Measurements from ENCODE around the gene TTC39C. TPM values are rescaled to one million over a fixed set of nuclear protein-coding genes. Genes with fewer than 3 reads are reported as not detected.

Gene TTC39C
- total and polyA plus RNA-seq, 4 donors, result 12.2 to 31.7 (median 18.3) TPM

GRCh38 chr18:23992089-23992940 lies 22.2 kb upstream of the TTC39C start:
- Histone ChIP-seq H3K9me3 (ENCODE audit: control insufficient read depth, insufficient read depth, low read length) (no peaks in the 10 kb centered on the region), H3K4me1 (ENCODE audit: control insufficient read depth, insufficient read depth, low read length) (peaks cover 14% of the 10 kb centered on the region), H3K27ac (ENCODE audit: low read depth, low read length) (no peak overlapping the region), H3K4me3 (ENCODE audit: low read depth, low read length) (no peak overlapping the region), H3K27me3 (ENCODE audit: control insufficient read depth, insufficient read depth, low read length) (no peaks in the 10 kb centered on the region), H3K36me3 (ENCODE audit: control insufficient read depth, insufficient read depth, low read length) (no peaks in the 10 kb centered on the region)
- 29% methylated on average over 3 of the region's 7 CpGs for WGBS (ENCODE audit: insufficient coverage)
- DNase-seq (ENCODE audit: low read depth in 4 of 6, low spot score in 6 of 6), result peak in 2 of 6 donors; percentile 71 to 77

GRCh38 chr18:23992941-23993280 lies 21.6 kb upstream of the TTC39C start:
- WGBS (ENCODE audit: insufficient coverage), result no CpG with 5 or more reads among the region's 2 CpGs
- DNase-seq (ENCODE audit: low read depth in 4 of 6, low spot score in 6 of 6), result peak in 1 of 6 donors; percentile 45
- Histone ChIP-seq H3K4me3 (ENCODE audit: low read depth, low read length) (no peak overlapping the region), H3K36me3 (ENCODE audit: control insufficient read depth, insufficient read depth, low read length) (no peaks in the 10 kb centered on the region), H3K27me3 (ENCODE audit: control insufficient read depth, insufficient read depth, low read length) (no peaks in the 10 kb centered on the region), H3K9me3 (ENCODE audit: control insufficient read depth, insufficient read depth, low read length) (no peaks in the 10 kb centered on the region), H3K27ac (ENCODE audit: low read depth, low read length) (no peak overlapping the region), H3K4me1 (ENCODE audit: control insufficient read depth, insufficient read depth, low read length) (peaks cover 14% of the 10 kb centered on the region)

- Histone ChIP-seq H3K4me3 (ENCODE audit: low read depth, low read length) (no peak overlapping the region), H3K27me3 (ENCODE audit: control insufficient read depth, insufficient read depth, low read length) (no peaks in the 10 kb centered on the region), H3K4me1 (ENCODE audit: control insufficient read depth, insufficient read depth, low read length) (peaks cover 14% of the 10 kb centered on the region), H3K9me3 (ENCODE audit: control insufficient read depth, insufficient read depth, low read length) (no peaks in the 10 kb centered on the region), H3K36me3 (ENCODE audit: control insufficient read depth, insufficient read depth, low read length) (no peaks in the 10 kb centered on the region), H3K27ac (ENCODE audit: low read depth, low read length) (no peak overlapping the region)
- WGBS (ENCODE audit: insufficient coverage), result 9% methylated on average over 5 of the region's 9 CpGs
- DNase-seq (ENCODE audit: low read depth in 4 of 6, low spot score in 6 of 6), result peak in 3 of 6 donors; percentile 62 to 97 (median 74)
Observed at GRCh38 chr18:23994361-23994902, 20.1 kb upstream of the TTC39C start.

- no peak overlapping the region for H3K4me3 ChIP-seq (ENCODE audit: low read depth, low read length)
- 94% methylated on average over 6 of the region's 13 CpGs for WGBS (ENCODE audit: insufficient coverage)
- no peak overlapping the region for H3K27ac ChIP-seq (ENCODE audit: low read depth, low read length)
- H3K27me3 ChIP-seq (ENCODE audit: control insufficient read depth, insufficient read depth, low read length), result no peaks in the 10 kb centered on the region
- H3K4me1 ChIP-seq (ENCODE audit: control insufficient read depth, insufficient read depth, low read length), result peaks cover 14% of the 10 kb centered on the region
- no peaks in the 10 kb centered on the region for H3K9me3 ChIP-seq (ENCODE audit: control insufficient read depth, insufficient read depth, low read length)
- no peaks in the 10 kb centered on the region for H3K36me3 ChIP-seq (ENCODE audit: control insufficient read depth, insufficient read depth, low read length)
- DNase-seq (ENCODE audit: low read depth in 4 of 6, low spot score in 6 of 6), result no peak
Observed at GRCh38 chr18:23995180-23995579, 19.4 kb upstream of the TTC39C start.

GRCh38 chr18:23998018-23998417 lies 16.5 kb upstream of the TTC39C start:
- DNase-seq (ENCODE audit: low read depth in 4 of 6, low spot score in 6 of 6), result no peak
- 90% methylated on average over 2 of the region's 2 CpGs for WGBS (ENCODE audit: insufficient coverage)

GRCh38 chr18:23998820-23999219 lies 15.7 kb upstream of the TTC39C start:
- H3K27me3 ChIP-seq (ENCODE audit: control insufficient read depth, insufficient read depth, low read length), result no peaks in the 10 kb centered on the region
- no peak overlapping the region for H3K27ac ChIP-seq (ENCODE audit: low read depth, low read length)

More at GRCh38 chr18:23998018-23998417, 16.5 kb upstream of the TTC39C start:
- Histone ChIP-seq H3K27me3 (ENCODE audit: control insufficient read depth, insufficient read depth, low read length) (no peaks in the 10 kb centered on the region), H3K27ac (ENCODE audit: low read depth, low read length) (no peak overlapping the region), H3K36me3 (ENCODE audit: control insufficient read depth, insufficient read depth, low read length) (no peaks in the 10 kb centered on the region), H3K9me3 (ENCODE audit: control insufficient read depth, insufficient read depth, low read length) (no peaks in the 10 kb centered on the region), H3K4me1 (ENCODE audit: control insufficient read depth, insufficient read depth, low read length) (peaks cover 7% of the 10 kb centered on the region), H3K4me3 (ENCODE audit: low read depth, low read length) (no peak overlapping the region)

GRCh38 chr18:24000613-24001490 lies 13.7 kb upstream of the TTC39C start:
- Histone ChIP-seq H3K4me1 (ENCODE audit: control insufficient read depth, insufficient read depth, low read length) (no peaks in the 10 kb centered on the region), H3K27ac (ENCODE audit: low read depth, low read length) (no peak overlapping the region), H3K4me3 (ENCODE audit: low read depth, low read length) (no peak overlapping the region), H3K36me3 (ENCODE audit: control insufficient read depth, insufficient read depth, low read length) (no peaks in the 10 kb centered on the region), H3K9me3 (ENCODE audit: control insufficient read depth, insufficient read depth, low read length) (no peaks in the 10 kb centered on the region), H3K27me3 (ENCODE audit: control insufficient read depth, insufficient read depth, low read length) (no peaks in the 10 kb centered on the region)
- 80% methylated on average over 7 of the region's 8 CpGs for WGBS (ENCODE audit: insufficient coverage)
- no peak for DNase-seq (ENCODE audit: low read depth in 4 of 6, low spot score in 6 of 6)

More at GRCh38 chr18:23998820-23999219, 15.7 kb upstream of the TTC39C start:
- H3K4me3 ChIP-seq (ENCODE audit: low read depth, low read length), result no peak overlapping the region
- WGBS (ENCODE audit: insufficient coverage), result 0% methylated on average over 1 of the region's 4 CpGs
- no peaks in the 10 kb centered on the region for H3K36me3 ChIP-seq (ENCODE audit: control insufficient read depth, insufficient read depth, low read length)
- no peaks in the 10 kb centered on the region for H3K9me3 ChIP-seq (ENCODE audit: control insufficient read depth, insufficient read depth, low read length)
- H3K4me1 ChIP-seq (ENCODE audit: control insufficient read depth, insufficient read depth, low read length), result peaks cover 7% of the 10 kb centered on the region
- no peak for DNase-seq (ENCODE audit: low read depth in 4 of 6, low spot score in 6 of 6)

GRCh38 chr18:24002479-24002878 lies 12.1 kb upstream of the TTC39C start:
- Histone ChIP-seq H3K36me3 (ENCODE audit: control insufficient read depth, insufficient read depth, low read length) (no peaks in the 10 kb centered on the region), H3K9me3 (ENCODE audit: control insufficient read depth, insufficient read depth, low read length) (no peaks in the 10 kb centered on the region), H3K4me3 (ENCODE audit: low read depth, low read length) (no peak overlapping the region), H3K4me1 (ENCODE audit: control insufficient read depth, insufficient read depth, low read length) (no peaks in the 10 kb centered on the region), H3K27ac (ENCODE audit: low read depth, low read length) (no peak overlapping the region), H3K27me3 (ENCODE audit: control insufficient read depth, insufficient read depth, low read length) (no peaks in the 10 kb centered on the region)
- no peak for DNase-seq (ENCODE audit: low read depth in 4 of 6, low spot score in 6 of 6)
- WGBS (ENCODE audit: insufficient coverage), result 82% methylated on average over 3 of the region's 3 CpGs

- DNase-seq (ENCODE audit: low read depth in 4 of 6, low spot score in 6 of 6), result no peak
- Histone ChIP-seq H3K9me3 (ENCODE audit: control insufficient read depth, insufficient read depth, low read length) (no peaks in the 10 kb centered on the region), H3K4me3 (ENCODE audit: low read depth, low read length) (no peak overlapping the region), H3K27me3 (ENCODE audit: control insufficient read depth, insufficient read depth, low read length) (no peaks in the 10 kb centered on the region), H3K27ac (ENCODE audit: low read depth, low read length) (no peak overlapping the region), H3K4me1 (ENCODE audit: control insufficient read depth, insufficient read depth, low read length) (no peaks in the 10 kb centered on the region), H3K36me3 (ENCODE audit: control insufficient read depth, insufficient read depth, low read length) (no peaks in the 10 kb centered on the region)
- no CpG with 5 or more reads among the region's 3 CpGs for WGBS (ENCODE audit: insufficient coverage)
Observed at GRCh38 chr18:24003288-24003687, 11.3 kb upstream of the TTC39C start.

All from spinal cord (tissue), 10 donors.